B cell (primary cell): ENCODE data around the gene BANP. TPM values are rescaled to one million over a fixed set of nuclear protein-coding genes. Genes with fewer than 3 reads are reported as not detected.

Source experiments
- ATAC-seq: fragments of 200-7000 bp; cut with Tn5 transposase; one replicate; pipeline ENCODE4 v1.10.0; 2021; ENCODE audit warnings: low read depth, mild to moderate bottlenecking, moderate number of reproducible peaks, moderate library complexity
- CTCF ChIA-PET: fragments of 350-600 bp; sonication (Branson Sonifier 250); formaldehyde crosslinking; loops from one replicate; lab custom pipeline; 2021; ENCODE audit warnings: antibody characterized with exemption, inconsistent platforms; lab: Charles Lee
- POLR2A ChIA-PET: fragments of 350-600 bp; sonication (Branson Sonifier 250); formaldehyde crosslinking; loops from one replicate; lab custom pipeline; 2021; ENCODE audit warnings: antibody characterized with exemption; lab: Charles Lee
- DNase-seq: peaks from one replicate; pipeline ENCODE4 v3.0.0; 2013
- H2AFZ ChIP-seq: 2 replicates; pipeline ENCODE4 v1.6.1; 2012; ENCODE audit warnings: mild to moderate bottlenecking, low read depth, low read length; ENCODE audit not compliant: insufficient read depth, poor library complexity, severe bottlenecking
- H3K27ac ChIP-seq, 2 donors: 1 replicate in 1 of 2; 2 replicates in 1 of 2; pipeline ENCODE4 v1.5.1; 2012 to 2013; ENCODE audit warnings: low read length in 2 of 2, mild to moderate bottlenecking in 2 of 2, moderate library complexity in 1 of 2
- H3K27me3 ChIP-seq, 4 experiments: fragments of 200-600 bp in 1 of 4; sonication (generic) in 1 of 4; replicated peaks in 1 of 4; 1 replicate in 2 of 4; 2 replicates in 2 of 4; pipeline versions ENCODE4 v1.6.1 to v1.7.0; 2013 to 2016; ENCODE audit warnings: low read length in 3 of 4, mild to moderate bottlenecking in 2 of 4, mixed read lengths in 1 of 4, moderate library complexity in 1 of 4; ENCODE audit not compliant: insufficient read depth in 4 of 4, control insufficient read depth in 3 of 4; ENCODE audit errors: control extremely low read depth in 1 of 4
- H3K36me3 ChIP-seq, 2 experiments: replicated peaks in 1 of 2; 1 replicate in 1 of 2; 2 replicates in 1 of 2; pipeline versions ENCODE4 v1.6.1 to v1.7.1; 2013; ENCODE audit warnings: low read length in 1 of 2; ENCODE audit not compliant: insufficient read depth in 2 of 2, control insufficient read depth in 1 of 2; ENCODE audit errors: control extremely low read depth in 1 of 2, extremely low read depth in 1 of 2
- H3K4me1 ChIP-seq, 2 donors: fragments of 200-600 bp in 1 of 2; sonication (generic) in 1 of 2; 1 replicate in 1 of 2; 2 replicates in 1 of 2; pipeline versions ENCODE4 v1.5.1 to v1.6.1; 2013 to 2017; ENCODE audit warnings: low read length in 2 of 2; ENCODE audit not compliant: control insufficient read depth in 2 of 2, insufficient read depth in 2 of 2
- H3K4me2 ChIP-seq: replicated peaks from 2 replicates; pipeline ENCODE3; 2012; ENCODE audit warnings: mild to moderate bottlenecking, low read depth, low read length; ENCODE audit not compliant: poor library complexity, severe bottlenecking
- H3K4me3 ChIP-seq, 5 experiments: fragments of 200-600 bp in 1 of 5; sonication (generic) in 1 of 5; 1 replicate in 3 of 5; 2 replicates in 2 of 5; pipeline versions ENCODE4 v1.5.1 to v1.7.0; 2011 to 2016; ENCODE audit warnings: low read length in 4 of 5, mild to moderate bottlenecking in 4 of 5, low read depth in 2 of 5, control low read depth in 1 of 5, moderate library complexity in 1 of 5; ENCODE audit not compliant: insufficient read depth in 1 of 5; ENCODE audit errors: control extremely low read depth in 1 of 5, extremely low read depth in 1 of 5
- H3K79me2 ChIP-seq: fragments of 200-600 bp; sonication (generic); one replicate; pipeline ENCODE4 v1.6.0; 2016; ENCODE audit warnings: low read length; ENCODE audit not compliant: control insufficient read depth, insufficient read depth
- H3K9ac ChIP-seq: fragments of 200-600 bp; sonication (generic); 2 replicates; pipeline ENCODE4 v1.6.1; 2017; ENCODE audit warnings: mild to moderate bottlenecking, low read length, moderate library complexity
- H3K9me3 ChIP-seq, 3 donors: one replicate each; pipeline versions ENCODE4 v1.6.1 to v1.7.1; 2013; ENCODE audit warnings: low read length in 2 of 3; ENCODE audit not compliant: control insufficient read depth in 2 of 3, insufficient read depth in 1 of 3; ENCODE audit errors: control extremely low read depth in 1 of 3
- H4K20me1 ChIP-seq: 2 replicates; pipeline ENCODE4 v1.6.0; 2012; ENCODE audit warnings: mild to moderate bottlenecking, low read length; ENCODE audit not compliant: insufficient read depth, control insufficient read depth, poor library complexity, severe bottlenecking
- H3K27ac Mint-ChIP-seq: one replicate; pipeline ENCODE4 v1.8.0; 2021; ENCODE audit warnings: mixed read lengths
- H3K27me3 Mint-ChIP-seq: one replicate; pipeline ENCODE4 v1.8.0; 2021; ENCODE audit warnings: mixed read lengths
- H3K4me1 Mint-ChIP-seq: one replicate; pipeline ENCODE4 v1.8.0; 2021; ENCODE audit warnings: mixed read lengths
- H3K4me3 Mint-ChIP-seq: one replicate; pipeline ENCODE4 v1.8.0; 2021; ENCODE audit warnings: mixed read lengths
- H3K9me3 Mint-ChIP-seq: one replicate; pipeline ENCODE4 v1.8.0; 2022; ENCODE audit warnings: mixed read lengths; ENCODE audit not compliant: insufficient read depth
- EZH2 ChIP-seq: IDR thresholded peaks from 2 replicates; pipeline ENCODE4 v1.6.1; 2012; ENCODE audit warnings: borderline replicate concordance, low read depth, mild to moderate bottlenecking, moderate library complexity, low read length; ENCODE audit not compliant: insufficient read depth, poor library complexity, severe bottlenecking
- WGBS: methylation state at CpG from one replicate; pipeline ENCODE4 v1.1.5; 2013; ENCODE audit warnings: missing lambda C conversion rate; ENCODE audit not compliant: insufficient coverage; 5-methylcytosine and 5-hydroxymethylcytosine counted together
- intact Hi-C: fragments of 100-400 bp; cut with micrococcal nuclease; formaldehyde crosslinking; loops from one replicate; pipeline ENCODE4 v1.10.0; 2022
- polyA plus RNA-seq: library from polyadenylated mRNA; depleted of rRNA; stranded (reverse); fragments of >200 nt; gene quantifications from 2 replicates; pipeline ENCODE4 v1.2.3, GENCODE V29; 2012
- small RNA-seq: library from RNA; depleted of rRNA; stranded (forward); fragments of <200 nt; gene quantifications from one replicate; pipeline ENCODE3, GENCODE V24; 2012; ENCODE audit warnings: low replicate concordance, low read depth; ENCODE audit not compliant: insufficient read length
- total RNA-seq, 2 donors: library from RNA; stranded (reverse); fragments of 120-200 nt in 1 of 2; gene quantifications; 1 replicate in 1 of 2; 2 replicates in 1 of 2; pipeline versions ENCODE4 v1.2.3 to v1.2.4, GENCODE V29; 2013 to 2022
- TF ChIP-seq, protein P1 (sequence below): fragments of 200-600 bp; IDR thresholded peaks from one replicate; pipeline ENCODE4 v1.8.0; 2022; ENCODE audit warnings: antibody characterized with exemption, mild to moderate bottlenecking

BANP gene
- total and polyA plus RNA-seq, 2 donors (not counting 1 experiment from before 2014, with no cell fraction given) = 44.4 to 181 TPM

DNA sequence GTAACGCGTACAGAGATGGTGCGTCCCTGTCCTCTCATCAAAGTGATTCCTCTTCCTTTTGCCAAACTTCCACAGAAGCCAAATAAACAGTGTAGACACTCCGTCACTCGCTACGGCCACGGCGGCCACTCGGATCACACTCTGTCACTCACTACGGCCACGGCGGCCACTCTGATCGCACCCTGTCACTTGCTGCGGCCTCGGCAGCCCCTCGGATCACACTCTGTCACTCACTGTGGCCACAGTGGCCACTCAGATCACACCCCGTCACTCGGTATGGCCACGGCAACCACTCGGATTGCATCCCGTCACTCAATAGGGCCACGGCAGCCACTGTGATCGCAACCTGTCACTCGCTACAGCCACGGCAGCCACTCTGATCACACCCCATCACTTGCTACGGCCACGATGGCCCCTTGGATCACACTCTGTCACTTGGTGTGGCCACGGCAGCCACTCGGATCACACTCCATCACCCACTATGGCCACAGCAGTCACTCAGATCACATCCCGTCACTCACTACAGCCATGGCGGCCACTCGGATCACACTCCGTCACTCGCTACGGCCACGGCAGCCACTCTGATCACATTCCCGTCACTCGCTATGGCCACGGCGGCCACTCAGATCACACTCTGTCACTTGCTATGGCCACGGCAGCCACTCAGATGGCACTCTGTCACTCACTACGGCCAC, 170.8 kb downstream of the BANP start:
- DNase-seq = no peak
- Mint-ChIP-seq H3K27ac (no peak overlapping the region), H3K4me3 (no peak overlapping the region), H3K27me3 (peaks cover 6% of the 10 kb centered on the region), H3K9me3 (peaks cover 2% of the 10 kb centered on the region), H3K4me1 (no peaks in the 10 kb centered on the region)
- Histone ChIP-seq H4K20me1 (no peaks in the 10 kb centered on the region), H3K9me3 (peaks cover 0 to 9% (median 0%) of the 10 kb centered on the region in 3 donors), H3K4me1 (no peaks in the 10 kb centered on the region), H3K36me3 (no peaks in the 10 kb centered on the region), H3K27me3 (no peaks in the 10 kb centered on the region), H3K79me2 (no peaks in the 10 kb centered on the region), H3K9ac (no peak overlapping the region), H3K27ac (no peak overlapping the region), H3K4me2 (no peak overlapping the region), H2AFZ (no peak overlapping the region), H3K4me3 (no peak overlapping the region)
- 94% methylated on average over 42 of the region's 42 CpGs for WGBS
- POLR2A ChIA-PET = no interaction called here
- no peak for ATAC-seq
- intact Hi-C loops = no loop called here
- CTCF ChIA-PET = no interaction called here
- no peak for TF ChIP-seq EZH2
- TF ChIP-seq, protein P1, sequence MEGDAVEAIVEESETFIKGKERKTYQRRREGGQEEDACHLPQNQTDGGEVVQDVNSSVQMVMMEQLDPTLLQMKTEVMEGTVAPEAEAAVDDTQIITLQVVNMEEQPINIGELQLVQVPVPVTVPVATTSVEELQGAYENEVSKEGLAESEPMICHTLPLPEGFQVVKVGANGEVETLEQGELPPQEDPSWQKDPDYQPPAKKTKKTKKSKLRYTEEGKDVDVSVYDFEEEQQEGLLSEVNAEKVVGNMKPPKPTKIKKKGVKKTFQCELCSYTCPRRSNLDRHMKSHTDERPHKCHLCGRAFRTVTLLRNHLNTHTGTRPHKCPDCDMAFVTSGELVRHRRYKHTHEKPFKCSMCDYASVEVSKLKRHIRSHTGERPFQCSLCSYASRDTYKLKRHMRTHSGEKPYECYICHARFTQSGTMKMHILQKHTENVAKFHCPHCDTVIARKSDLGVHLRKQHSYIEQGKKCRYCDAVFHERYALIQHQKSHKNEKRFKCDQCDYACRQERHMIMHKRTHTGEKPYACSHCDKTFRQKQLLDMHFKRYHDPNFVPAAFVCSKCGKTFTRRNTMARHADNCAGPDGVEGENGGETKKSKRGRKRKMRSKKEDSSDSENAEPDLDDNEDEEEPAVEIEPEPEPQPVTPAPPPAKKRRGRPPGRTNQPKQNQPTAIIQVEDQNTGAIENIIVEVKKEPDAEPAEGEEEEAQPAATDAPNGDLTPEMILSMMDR = no peak

Small RNA genes lying within 50 kb of the gene (small RNA-seq; reads per million reads assigned to genes)
- not detected for gene AC127455.1

Other genes starting within 250 kb of the BANP start
- 90.8 and 115 TPM in 2 replicates for gene KLHDC4, start 185.4 kb upstream of the BANP start, total RNA-seq
- 51.3 and 58.1 TPM in 2 replicates for gene KLHDC4, start 185.4 kb upstream of the BANP start, polyA plus RNA-seq
- 20.5 and 20.9 TPM in 2 replicates for gene SLC7A5, start 81.9 kb upstream of the BANP start, total RNA-seq
- gene SLC7A5, start 81.9 kb upstream of the BANP start, polyA plus RNA-seq = 2.5 and 19.0 TPM in 2 replicates
- 0.27 TPM in 1 of 2 replicates, not detected in the other for gene CA5A, start 14.9 kb upstream of the BANP start, total RNA-seq
- not detected in 2 replicates for gene CA5A, start 14.9 kb upstream of the BANP start, polyA plus RNA-seq